Esophagus squamous epithelium (tissue), 4 donors: ENCODE data around the gene STYX.

Experiments used
- POLR2A ChIP-seq, 4 donors: fragments of 450-650 bp; IDR thresholded peaks; one replicate each; pipeline ENCODE4 v1.6.1; 2017; ENCODE audit warnings: antibody characterized with exemption in 4 of 4, mild to moderate bottlenecking in 4 of 4, moderate library complexity in 3 of 4
- TF ChIP-seq, protein P1 (sequence below), 6 experiments: fragments of 450-650 bp in 4 of 6; fragments of 200-600 bp in 2 of 6; sonication (generic) in 2 of 6; IDR thresholded peaks; one replicate each; pipeline ENCODE4 v1.5.1; 2016 to 2019; ENCODE audit warnings: antibody characterized with exemption in 6 of 6, mild to moderate bottlenecking in 4 of 6, moderate library complexity in 4 of 6

DNA sequence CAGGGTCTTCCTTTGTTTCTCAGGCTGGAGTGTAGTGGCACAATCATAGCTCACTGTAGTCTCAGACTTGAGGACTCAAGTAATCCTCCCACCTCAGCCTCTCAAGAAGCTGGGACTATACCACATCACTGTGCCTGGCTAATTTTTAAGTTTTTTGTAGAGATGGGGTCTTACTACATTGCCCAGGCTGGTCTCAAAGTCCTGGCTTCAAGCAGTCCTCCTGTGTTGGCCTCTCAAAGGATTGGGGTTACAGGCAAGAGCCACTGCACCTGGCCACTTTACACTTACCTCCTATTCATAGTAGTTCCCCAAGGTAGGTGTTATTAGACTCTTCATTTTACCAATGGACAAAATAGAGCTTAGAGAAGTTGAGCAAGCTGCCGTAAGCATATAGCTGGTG lies 29.2 kb downstream of the STYX start:
- TF ChIP-seq, protein P1, sequence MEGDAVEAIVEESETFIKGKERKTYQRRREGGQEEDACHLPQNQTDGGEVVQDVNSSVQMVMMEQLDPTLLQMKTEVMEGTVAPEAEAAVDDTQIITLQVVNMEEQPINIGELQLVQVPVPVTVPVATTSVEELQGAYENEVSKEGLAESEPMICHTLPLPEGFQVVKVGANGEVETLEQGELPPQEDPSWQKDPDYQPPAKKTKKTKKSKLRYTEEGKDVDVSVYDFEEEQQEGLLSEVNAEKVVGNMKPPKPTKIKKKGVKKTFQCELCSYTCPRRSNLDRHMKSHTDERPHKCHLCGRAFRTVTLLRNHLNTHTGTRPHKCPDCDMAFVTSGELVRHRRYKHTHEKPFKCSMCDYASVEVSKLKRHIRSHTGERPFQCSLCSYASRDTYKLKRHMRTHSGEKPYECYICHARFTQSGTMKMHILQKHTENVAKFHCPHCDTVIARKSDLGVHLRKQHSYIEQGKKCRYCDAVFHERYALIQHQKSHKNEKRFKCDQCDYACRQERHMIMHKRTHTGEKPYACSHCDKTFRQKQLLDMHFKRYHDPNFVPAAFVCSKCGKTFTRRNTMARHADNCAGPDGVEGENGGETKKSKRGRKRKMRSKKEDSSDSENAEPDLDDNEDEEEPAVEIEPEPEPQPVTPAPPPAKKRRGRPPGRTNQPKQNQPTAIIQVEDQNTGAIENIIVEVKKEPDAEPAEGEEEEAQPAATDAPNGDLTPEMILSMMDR (IDR thresholded peaks at IDR 0.05) = no peak
- TF ChIP-seq POLR2A (IDR thresholded peaks at IDR 0.05) = no peak
